H1 (cell line): ENCODE measurements around the gene DYNLT2B. TPM values are rescaled to one million over a fixed set of nuclear protein-coding genes. Genes with fewer than 3 reads are reported as not detected.

Experiments used
- CTCF ChIA-PET: fragments of 300-600 bp; sonication (Branson Sonifier 250); formaldehyde crosslinking; loops from one replicate; lab custom pipeline; 2021; ENCODE audit not compliant: partially characterized antibody; lab: Charles Lee
- POLR2A ChIA-PET: fragments of 300-600 bp; sonication (Branson Sonifier 250); formaldehyde crosslinking; loops from one replicate; lab custom pipeline; 2021; ENCODE audit warnings: inconsistent platforms; ENCODE audit not compliant: partially characterized antibody; lab: Charles Lee
- DNase-seq, 2 experiments: peaks; one replicate each; pipeline versions ENCODE4 v3.0.0 to v3.0.0-alpha.2; 2010 to 2022; ENCODE audit warnings: low spot score in 2 of 2, low read depth in 1 of 2, mixed read lengths in 1 of 2
- FAIRE-seq: peaks from 2 replicates; lab custom pipeline; 2011; peaks lifted over from hg19 to GRCh38; lab: Jason Lieb, UNC
- H2AFZ ChIP-seq: 2 replicates; pipeline ENCODE4 v1.8.1; 2012; ENCODE audit warnings: low read length, inconsistent platforms
- H2AK5ac ChIP-seq: 2 replicates; pipeline ENCODE4 v1.6.1; 2013; ENCODE audit warnings: low read depth, low read length
- H2BK120ac ChIP-seq: replicated peaks from 2 replicates; pipeline ENCODE3; 2013; ENCODE audit warnings: low read depth, low read length, inconsistent platforms
- H2BK12ac ChIP-seq: 2 replicates; pipeline ENCODE4 v1.6.1; 2013; ENCODE audit warnings: low read depth, low read length
- H2BK15ac ChIP-seq: 2 replicates; pipeline ENCODE4 v1.6.1; 2013; ENCODE audit warnings: low read length
- H2BK20ac ChIP-seq: 2 replicates; pipeline ENCODE4 v1.6.1; 2013; ENCODE audit warnings: low read length
- H2BK5ac ChIP-seq: 2 replicates; pipeline ENCODE4 v1.6.1; 2013; ENCODE audit warnings: low read depth, low read length
- H3K14ac ChIP-seq: 2 replicates; pipeline ENCODE4 v1.6.1; 2013; ENCODE audit warnings: inconsistent platforms; ENCODE audit not compliant: insufficient read length
- H3K18ac ChIP-seq: 2 replicates; pipeline ENCODE4 v1.6.1; 2013; ENCODE audit warnings: low read length; ENCODE audit errors: extremely low read depth
- H3K23ac ChIP-seq: 2 replicates; pipeline ENCODE4 v1.6.1; 2013; ENCODE audit warnings: inconsistent platforms; ENCODE audit not compliant: insufficient read length
- H3K23me2 ChIP-seq: 2 replicates; pipeline ENCODE4 v1.6.1; 2013; ENCODE audit warnings: low read depth, low read length
- H3K27ac ChIP-seq: 2 replicates; pipeline ENCODE4 v1.6.1; 2011; ENCODE audit warnings: low read depth, low read length, inconsistent platforms
- H3K27me3 ChIP-seq, 4 experiments: replicated peaks in 1 of 4; 1 replicate in 1 of 4; 2 replicates in 3 of 4; pipeline versions ENCODE4 v1.6.1 to v1.8.1; 2011 to 2013; ENCODE audit warnings: low read length in 3 of 4, mild to moderate bottlenecking in 3 of 4, inconsistent platforms in 2 of 4, mixed read lengths in 2 of 4, moderate library complexity in 1 of 4; ENCODE audit not compliant: control insufficient read depth in 3 of 4, insufficient read depth in 3 of 4; ENCODE audit errors: extremely low read depth in 1 of 4
- H3K36me3 ChIP-seq, 4 experiments: 2 replicates each; pipeline versions ENCODE4 v1.6.1 to v1.8.1; 2011 to 2013; ENCODE audit warnings: mild to moderate bottlenecking in 4 of 4, low read length in 3 of 4, moderate library complexity in 2 of 4, control low read depth in 1 of 4, inconsistent platforms in 1 of 4; ENCODE audit not compliant: insufficient read depth in 4 of 4, control insufficient read depth in 2 of 4
- H3K4ac ChIP-seq: replicated peaks from 2 replicates; pipeline ENCODE3; 2013; ENCODE audit warnings: low read length, low read depth, mixed read lengths, inconsistent platforms; ENCODE audit not compliant: insufficient read length
- H3K4me1 ChIP-seq, 4 experiments: replicated peaks in 1 of 4; 1 replicate in 1 of 4; 2 replicates in 3 of 4; pipeline versions ENCODE4 v1.6.1 to v1.8.1; 2011 to 2013; ENCODE audit warnings: low read length in 3 of 4, inconsistent platforms in 2 of 4, mixed read lengths in 1 of 4; ENCODE audit not compliant: insufficient read depth in 4 of 4, control insufficient read depth in 3 of 4
- H3K4me2 ChIP-seq, 2 experiments: 2 replicates each; pipeline versions ENCODE4 v1.6.1 to v1.8.1; 2011 to 2013; ENCODE audit warnings: low read depth in 2 of 2, low read length in 2 of 2, control low read depth in 1 of 2, inconsistent platforms in 1 of 2, mild to moderate bottlenecking in 1 of 2; ENCODE audit not compliant: insufficient read depth in 1 of 2
- H3K4me3 ChIP-seq, 4 experiments: fragments of 200-600, 300-600 bp in 1 of 4; sonication (generic), shearing (Covaris generic), sonication (Bioruptor Twin) in 1 of 4; 2 replicates each; pipeline versions ENCODE4 v1.5.1 to v1.8.1; 2011 to 2016; ENCODE audit warnings: low read length in 4 of 4, low read depth in 3 of 4, control low read depth in 2 of 4, inconsistent platforms in 2 of 4, mild to moderate bottlenecking in 2 of 4, mixed read lengths in 1 of 4, moderate library complexity in 1 of 4; ENCODE audit not compliant: insufficient read depth in 2 of 4; ENCODE audit errors: extremely low read depth in 1 of 4
- H3K56ac ChIP-seq: replicated peaks from 2 replicates; pipeline ENCODE3; 2013; ENCODE audit warnings: low read depth, mild to moderate bottlenecking, mixed read lengths, low read length, inconsistent platforms; ENCODE audit not compliant: insufficient read length
- H3K79me1 ChIP-seq: 2 replicates; pipeline ENCODE4 v1.6.1; 2013; ENCODE audit warnings: low read depth, low read length, control low read depth
- H3K79me2 ChIP-seq, 2 experiments: 2 replicates each; pipeline versions ENCODE4 v1.6.1 to v1.8.1; 2012 to 2013; ENCODE audit warnings: low read length in 2 of 2, mild to moderate bottlenecking in 2 of 2, inconsistent platforms in 1 of 2; ENCODE audit not compliant: insufficient read depth in 2 of 2, control insufficient read depth in 1 of 2
- H3K9ac ChIP-seq, 4 experiments: replicated peaks in 1 of 4; 1 replicate in 1 of 4; 2 replicates in 3 of 4; pipeline versions ENCODE4 v1.6.1 to v1.8.1; 2011 to 2013; ENCODE audit warnings: low read depth in 3 of 4, low read length in 3 of 4, control low read depth in 2 of 4, mild to moderate bottlenecking in 2 of 4, moderate library complexity in 2 of 4, inconsistent platforms in 1 of 4; ENCODE audit errors: extremely low read depth in 1 of 4
- H3K9me3 ChIP-seq, 2 experiments: 2 replicates each; pipeline versions ENCODE4 v1.6.1 to v1.8.1; 2012 to 2013; ENCODE audit warnings: mild to moderate bottlenecking in 2 of 2, moderate library complexity in 2 of 2, control low read depth in 1 of 2, inconsistent platforms in 1 of 2, low read depth in 1 of 2, low read length in 1 of 2, mixed read lengths in 1 of 2; ENCODE audit not compliant: insufficient read depth in 2 of 2
- H4K20me1 ChIP-seq, 2 experiments: replicated peaks in 1 of 2; 2 replicates each; pipeline versions ENCODE3 to v1.8.1; 2011 to 2013; ENCODE audit warnings: inconsistent platforms in 2 of 2, low read length in 2 of 2, mild to moderate bottlenecking in 1 of 2; ENCODE audit not compliant: insufficient read depth in 2 of 2, control insufficient read depth in 1 of 2
- H4K5ac ChIP-seq: 2 replicates; pipeline ENCODE4 v1.6.1; 2013; ENCODE audit warnings: low read length, low read depth, mixed read lengths, inconsistent platforms; ENCODE audit not compliant: insufficient read length
- H4K8ac ChIP-seq: 2 replicates; pipeline ENCODE4 v1.8.0; 2013; ENCODE audit warnings: mild to moderate bottlenecking, moderate library complexity, low read length, inconsistent platforms; ENCODE audit not compliant: insufficient read depth; ENCODE audit errors: extremely low read depth
- H4K91ac ChIP-seq: replicated peaks from 2 replicates; pipeline ENCODE3; 2013; ENCODE audit warnings: low read length, mixed read lengths, inconsistent platforms; ENCODE audit not compliant: insufficient read length
- BACH1 ChIP-seq: IDR thresholded peaks from 2 replicates; pipeline ENCODE4 v1.6.1; 2012; ENCODE audit warnings: low read length, improper control_type of control experiment
- MAFK ChIP-seq: IDR thresholded peaks from 2 replicates; pipeline ENCODE4 v1.6.1; 2012; ENCODE audit warnings: low read depth, mild to moderate bottlenecking, improper control_type of control experiment, low read length
- SRF ChIP-seq: IDR thresholded peaks from 2 replicates; pipeline ENCODE4 v1.6.1; 2011; ENCODE audit warnings: mild to moderate bottlenecking, low read depth, low read length, moderate library complexity
- WGBS, 2 experiments: shearing (Covaris generic) in 1 of 2; methylation state at CpG; one replicate each; pipeline versions ENCODE4 v1.1.6 to v1.1.7; 2013 to 2015; ENCODE audit warnings: low lambda C conversion rate in 2 of 2, mixed read lengths in 2 of 2, inconsistent platforms in 1 of 2, low coverage in 1 of 2, missing lambda C conversion rate in 1 of 2; ENCODE audit not compliant: insufficient replicate concordance in 2 of 2, insufficient coverage in 1 of 2, insufficient read length in 1 of 2; ENCODE audit errors: extremely low coverage in 1 of 2, missing lambda C conversion rate in 1 of 2; 5-methylcytosine and 5-hydroxymethylcytosine counted together
- polyA plus RNA-seq, 7 experiments: library from polyadenylated mRNA; depleted of rRNA in 3 of 7; stranded (reverse) in 5 of 7; unstranded in 2 of 7; fragments of >200 nt in 5 of 7; fragments of 200-250 nt in 2 of 7; gene quantifications; 1 replicate in 5 of 7; 2 replicates in 1 of 7; 4 replicates in 1 of 7; pipeline versions ENCODE4 v1.2.1 to v1.2.3, GENCODE V29; 2011 to 2013; ENCODE audit warnings: missing spikeins in 2 of 7, mixed read lengths in 2 of 7
- total RNA-seq: library from RNA; stranded (reverse); fragmentation: NEBNext Ultra II Directional; extraction: Animal tissue kit (Norgen Biotek cat#: 25700); gene quantifications from 2 replicates; pipeline ENCODE4 v1.2.1, GENCODE V29; 2021

DYNLT2B gene
- total and polyA plus RNA-seq, 2 of the 8 experiments (the other 6 are each of a cell fraction or from before 2014, with no cell fraction given): 10.9 to 22.2 TPM

DNA sequence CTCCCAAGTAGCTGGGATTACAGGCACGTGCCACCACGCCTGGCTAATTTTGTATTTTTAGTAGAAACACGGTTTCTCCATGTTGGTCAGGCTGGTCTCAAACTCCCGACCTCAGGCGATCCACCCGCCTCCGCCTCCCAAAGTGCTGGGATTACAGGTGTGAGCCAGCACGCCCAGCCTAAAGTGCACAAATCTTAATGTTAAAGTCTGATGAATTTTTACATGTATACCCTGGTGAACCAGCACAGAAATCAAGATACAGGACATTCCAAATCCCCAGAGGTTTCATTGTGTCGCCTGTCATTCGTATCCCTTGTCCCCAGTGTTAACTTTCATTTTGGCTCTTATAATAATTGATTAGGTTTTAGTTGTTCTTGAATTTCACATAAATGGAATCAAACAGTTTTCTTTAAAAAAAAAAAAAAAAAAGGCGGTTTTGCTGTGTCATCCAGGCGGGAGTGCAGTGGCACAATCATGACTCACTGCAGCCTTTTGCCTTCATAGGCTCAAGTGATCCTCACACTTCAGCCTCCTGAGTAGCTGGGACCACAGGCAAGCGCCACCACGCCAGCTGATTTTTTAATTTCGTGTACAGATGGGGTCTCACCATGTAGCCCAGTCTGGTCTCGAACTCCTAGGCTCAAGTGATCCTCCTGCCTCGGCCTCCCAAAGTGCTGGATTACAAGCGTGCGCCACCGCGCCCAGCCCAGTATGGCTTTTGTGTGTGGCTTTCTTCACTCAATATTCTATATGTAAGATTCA lies 21.6 kb upstream of the DYNLT2B start:
- no peak overlapping the region for H4K91ac ChIP-seq
- FAIRE-seq (no peak), DNase-seq (no peak)
- H2BK20ac ChIP-seq: no peak overlapping the region
- H3K9ac ChIP-seq: no peak overlapping the region
- H3K23me2 ChIP-seq: no peaks in the 10 kb centered on the region
- no peak for TF ChIP-seq SRF
- peak; percentile 78; the same call in 1 of the 2 replicates for TF ChIP-seq BACH1
- peak; percentile 32; the same call in 1 of the 2 replicates for TF ChIP-seq MAFK
- H2AK5ac ChIP-seq: no peak overlapping the region
- H3K4ac ChIP-seq: no peak overlapping the region
- 94% methylated on average over 21 of the region's 21 CpGs; no CpG with 5 or more reads in 1 of the 2 experiments for WGBS, 2 experiments
- H3K56ac ChIP-seq: no peak overlapping the region
- no peaks in the 10 kb centered on the region for H3K79me1 ChIP-seq
- no peak overlapping the region for H3K27ac ChIP-seq
- H3K4me3 ChIP-seq: no peak overlapping the region
- no peak overlapping the region for H2BK12ac ChIP-seq
- no peaks in the 10 kb centered on the region for H4K20me1 ChIP-seq
- no peak overlapping the region for H4K5ac ChIP-seq
- H3K9me3 ChIP-seq: no peaks in the 10 kb centered on the region
- H3K23ac ChIP-seq: no peak overlapping the region
- ChIA-PET POLR2A (no interaction called here), CTCF (no interaction called here)
- no peaks in the 10 kb centered on the region for H3K79me2 ChIP-seq
- H4K8ac ChIP-seq: no peak overlapping the region
- H3K4me1 ChIP-seq: no peaks in the 10 kb centered on the region; a peak in 1 of 7 replicates
- H3K27me3 ChIP-seq: no peaks in the 10 kb centered on the region
- H3K4me2 ChIP-seq: no peak overlapping the region
- no peak overlapping the region for H2BK15ac ChIP-seq
- no peak overlapping the region for H2AFZ ChIP-seq
- H2BK5ac ChIP-seq: no peak overlapping the region
- H3K18ac ChIP-seq: no peak overlapping the region
- no peak overlapping the region for H2BK120ac ChIP-seq
- no peak overlapping the region for H3K14ac ChIP-seq
- no peaks in the 10 kb centered on the region for H3K36me3 ChIP-seq
